HG02798 (cell line): ENCODE data around the gene TEX264.
"Not testable (repeated sequence)": the region's sequence is repeated elsewhere in the genome, so short reads cannot be mapped to it uniquely, and the experiment has no call there.

ENCODE experiments used
- ATAC-seq: cut with Tn5 transposase; IDR thresholded peaks from one replicate; pipeline ENCODE4 v1.9.1; 2021; ENCODE audit warnings: mild to moderate bottlenecking; ENCODE audit not compliant: unreplicated experiment, poor library complexity

The TEX264 gene

GRCh38 chr3:51742320-51742719, 71.3 kb downstream of the TEX264 start:
- ATAC-seq = not testable (repeated sequence)

GRCh38 chr3:51742978-51743377, 71.9 kb downstream of the TEX264 start:
- ATAC-seq = not testable (repeated sequence)

- no peak for ATAC-seq
Observed at GRCh38 chr3:51747840-51748239, 76.8 kb downstream of the TEX264 start.

GRCh38 chr3:51748327-51748726, 77.3 kb downstream of the TEX264 start:
- ATAC-seq = no peak

GRCh38 chr3:51750878-51751277, 79.8 kb downstream of the TEX264 start:
- ATAC-seq = no peak

GRCh38 chr3:51751287-51751686, 80.2 kb downstream of the TEX264 start:
- no peak for ATAC-seq
